Measurements from ENCODE around the gene PPL.

PPL gene

DNA sequence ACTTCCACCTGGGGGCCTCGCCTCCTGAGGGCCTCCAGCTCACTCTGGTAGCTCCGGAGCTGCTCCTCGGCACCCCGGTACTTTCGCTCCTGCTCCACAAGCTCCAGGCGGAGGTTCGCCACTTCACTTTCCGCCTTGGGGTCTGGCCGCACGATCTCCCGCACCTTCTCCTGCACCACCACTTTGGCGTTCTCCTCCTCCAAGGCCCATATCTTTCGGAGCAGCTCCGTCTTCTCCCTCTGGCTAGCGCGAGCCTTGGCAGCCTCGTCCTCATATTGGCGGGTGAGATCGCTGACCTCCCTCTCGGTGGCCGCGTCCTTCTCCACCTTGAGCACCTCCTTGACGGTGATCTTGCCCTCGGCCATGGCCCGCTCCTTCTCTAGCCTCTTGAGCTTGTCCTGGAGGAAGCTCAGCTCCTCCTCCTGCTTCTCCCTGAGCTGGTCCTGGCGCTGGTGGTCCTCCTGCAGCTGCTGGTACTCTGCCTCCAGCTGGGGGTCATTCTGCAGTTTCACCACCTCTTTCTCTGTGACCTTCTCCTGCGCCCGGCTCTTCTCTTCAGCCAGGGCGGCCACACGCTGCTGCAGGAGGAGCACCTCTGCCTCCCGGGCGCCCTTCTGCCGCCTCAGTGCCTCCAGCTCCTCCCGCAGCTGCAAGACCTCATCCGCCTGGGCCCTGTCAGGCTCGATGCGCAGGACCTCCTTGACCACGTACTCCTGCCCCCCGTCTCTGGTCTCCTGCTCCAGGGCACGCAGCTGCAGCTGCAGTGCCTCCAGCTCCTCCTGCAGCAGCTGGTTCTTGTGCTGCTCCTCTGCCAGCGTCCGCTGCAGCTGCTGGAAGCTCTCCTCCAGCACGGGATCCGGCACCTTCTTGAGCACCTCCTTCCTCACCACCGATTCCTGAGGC lies 51.7 kb downstream of the PPL start:
- DNase-seq (ENCODE audit: low read depth), result no peak

DNA sequence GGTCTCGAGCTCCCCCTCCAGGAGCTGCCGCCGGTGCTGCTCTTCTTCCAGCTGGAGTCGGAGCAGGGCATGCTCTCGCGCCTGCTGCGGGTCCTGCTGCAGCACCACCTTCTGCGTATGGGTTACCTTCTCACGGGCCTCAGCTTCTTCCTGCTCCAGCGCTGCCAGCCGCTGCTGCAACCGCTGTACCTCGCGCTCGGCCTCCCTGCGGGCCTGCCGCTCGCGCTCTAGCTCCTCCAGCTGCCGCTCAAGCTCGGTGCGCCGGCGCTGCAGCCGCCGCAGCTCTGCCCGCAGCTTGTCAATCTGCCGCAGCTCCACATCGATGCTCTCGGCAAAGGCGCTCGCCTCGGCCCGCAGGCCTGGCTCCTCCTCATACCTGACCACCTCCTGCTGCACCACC lies 52.7 kb downstream of the PPL start:
- DNase-seq (ENCODE audit: low read depth), result no peak

GRCh38 chr16:4883501-4883900 lies 53.4 kb downstream of the PPL start:
- DNase-seq (ENCODE audit: low read depth), result no peak

GRCh38 chr16:4882633-4883285 lies 54.2 kb downstream of the PPL start:
- no peak for DNase-seq (ENCODE audit: low read depth)

DNA sequence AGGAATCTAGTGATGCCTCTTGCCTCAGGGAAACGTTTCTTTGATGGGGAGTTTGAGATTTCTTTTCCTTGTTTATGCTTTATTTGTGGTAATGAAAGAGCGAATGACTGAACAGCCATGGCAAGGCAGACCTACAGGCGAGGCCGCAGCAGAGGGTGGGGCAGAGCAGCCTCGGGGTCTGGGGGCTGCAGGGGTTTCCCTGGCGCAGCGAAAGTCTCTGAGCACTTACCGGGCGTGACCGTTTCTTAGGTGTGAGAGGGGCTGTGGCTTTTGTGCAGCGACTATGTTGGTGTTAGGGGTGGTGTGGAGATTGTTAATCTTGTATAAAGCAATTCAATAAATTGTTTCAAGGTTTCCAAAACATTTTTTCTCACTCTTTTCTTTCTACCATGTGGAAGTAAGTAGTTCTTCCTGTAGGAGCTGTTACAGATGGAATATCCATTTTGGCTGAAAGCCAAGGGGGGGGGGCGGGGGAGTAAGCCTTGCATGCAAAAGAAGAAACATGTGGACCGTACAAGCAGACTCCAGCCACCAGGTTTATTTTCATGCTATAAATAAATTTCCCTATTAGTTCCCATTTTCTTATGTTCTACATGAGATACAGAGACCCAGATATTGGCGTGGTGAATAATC lies 54.8 kb downstream of the PPL start:
- DNase-seq (ENCODE audit: low read depth), result no peak

DNA sequence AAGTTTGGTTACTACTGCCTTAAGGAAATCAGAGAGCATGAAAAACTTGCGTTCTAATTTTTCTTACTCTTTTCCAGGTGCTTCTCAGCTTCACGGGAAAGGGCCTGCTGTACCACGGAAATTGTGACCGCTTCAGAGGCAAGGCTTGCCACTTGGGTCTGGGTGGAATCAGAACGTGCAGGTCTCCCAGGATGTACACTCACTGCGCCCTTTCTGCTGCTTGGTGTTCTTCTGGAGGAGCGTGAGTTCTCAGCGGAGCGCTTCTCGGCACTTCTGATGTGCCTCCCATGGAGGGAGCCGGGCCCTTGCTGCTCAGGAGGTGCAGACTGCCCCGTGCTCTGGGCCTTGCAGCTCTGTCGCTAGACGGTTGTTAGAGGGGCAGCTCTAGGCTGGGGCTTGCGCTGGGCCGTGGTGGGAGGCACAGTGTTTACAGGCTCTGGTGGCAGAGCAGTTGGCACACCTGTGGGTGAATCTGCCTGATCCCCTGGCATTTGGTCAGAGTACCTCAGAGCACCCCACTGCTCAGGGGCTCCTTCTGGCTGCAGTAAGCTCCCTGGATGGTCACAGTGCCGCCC lies 56.9 kb downstream of the PPL start:
- no peak for DNase-seq (ENCODE audit: low read depth)

GRCh38 chr16:4879049-4879448 lies 57.9 kb downstream of the PPL start:
- DNase-seq (ENCODE audit: low read depth), result no peak

GRCh38 chr16:4877380-4877685 lies 59.6 kb downstream of the PPL start:
- DNase-seq (ENCODE audit: low read depth), result no peak

GRCh38 chr16:4876646-4877379 lies 60.1 kb downstream of the PPL start:
- no peak for DNase-seq (ENCODE audit: low read depth)

- no peak for DNase-seq (ENCODE audit: low read depth)
Observed at GRCh38 chr16:4874666-4875065, 62.3 kb downstream of the PPL start.

GRCh38 chr16:4873091-4873490 lies 63.9 kb downstream of the PPL start:
- DNase-seq (ENCODE audit: low read depth), result no peak

- no peak for DNase-seq (ENCODE audit: low read depth)
Observed at GRCh38 chr16:4871071-4871470, 65.9 kb downstream of the PPL start.

- no peak for DNase-seq (ENCODE audit: low read depth)
Observed at GRCh38 chr16:4870138-4870671, 66.7 kb downstream of the PPL start.

GRCh38 chr16:4869147-4869805 lies 67.7 kb downstream of the PPL start:
- no peak for DNase-seq (ENCODE audit: low read depth)

DNA sequence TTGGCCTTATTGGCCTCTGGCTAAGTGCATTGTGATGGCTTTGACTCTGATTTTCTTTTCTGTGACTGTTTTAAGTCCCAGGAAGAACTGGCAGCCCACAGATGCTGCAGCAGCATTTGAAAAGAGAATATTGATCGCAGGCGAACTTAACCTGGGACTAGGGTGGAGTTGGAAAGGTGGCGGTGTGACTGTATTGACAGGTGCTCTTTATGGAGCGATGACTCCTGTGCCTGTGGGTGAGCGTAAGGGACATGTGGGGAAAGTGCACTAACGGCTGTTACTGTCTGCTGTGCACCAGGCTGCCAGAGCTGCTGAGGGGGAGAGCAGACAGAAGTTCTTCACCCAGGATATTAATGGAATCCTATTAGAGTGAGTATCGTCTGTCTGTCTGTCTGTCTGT lies 68.4 kb downstream of the PPL start:
- DNase-seq (ENCODE audit: low read depth), result no peak

DNA sequence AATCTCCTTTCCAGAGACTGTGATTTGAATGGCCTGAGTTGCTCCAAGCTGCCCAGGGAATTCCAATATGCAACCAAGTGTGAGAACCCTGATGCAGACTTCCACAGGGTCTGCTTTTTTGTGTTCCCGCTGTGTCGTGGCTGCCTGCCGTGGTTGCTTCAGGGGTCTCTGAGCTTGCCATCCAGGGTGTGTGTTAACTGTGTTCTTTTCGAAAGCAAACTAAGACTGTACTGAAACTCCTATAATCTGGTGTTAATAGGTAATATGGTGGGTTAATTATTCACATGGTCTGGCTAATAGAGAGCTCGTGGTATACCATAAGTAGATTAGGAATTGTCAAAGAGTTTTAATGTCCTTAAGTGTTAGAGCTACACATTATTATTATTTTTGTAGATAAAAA lies 68.9 kb downstream of the PPL start:
- no peak for DNase-seq (ENCODE audit: low read depth)

DNA sequence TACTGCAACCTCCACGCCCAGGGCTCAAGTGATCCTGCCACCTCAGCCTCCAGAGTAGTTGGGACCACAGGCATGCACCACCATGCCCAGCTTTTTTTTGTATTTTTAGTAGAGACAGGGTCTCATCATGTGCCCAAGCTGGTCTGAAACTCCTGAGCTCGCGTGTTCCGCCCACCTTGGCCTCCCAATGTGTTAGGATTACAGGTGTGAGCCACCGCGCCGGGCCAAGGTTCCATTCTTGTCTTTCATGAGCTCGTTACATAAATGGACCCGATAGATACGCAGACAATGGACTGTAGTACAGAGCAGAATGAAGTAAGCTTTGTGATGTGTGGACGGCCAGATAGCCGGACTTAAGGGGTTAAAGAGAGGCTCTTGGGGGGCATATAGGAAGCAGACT lies 70.4 kb downstream of the PPL start:
- DNase-seq (ENCODE audit: low read depth), result no peak

- no peak for DNase-seq (ENCODE audit: low read depth)
Observed at GRCh38 chr16:4865231-4865860, 71.6 kb downstream of the PPL start.

DNA sequence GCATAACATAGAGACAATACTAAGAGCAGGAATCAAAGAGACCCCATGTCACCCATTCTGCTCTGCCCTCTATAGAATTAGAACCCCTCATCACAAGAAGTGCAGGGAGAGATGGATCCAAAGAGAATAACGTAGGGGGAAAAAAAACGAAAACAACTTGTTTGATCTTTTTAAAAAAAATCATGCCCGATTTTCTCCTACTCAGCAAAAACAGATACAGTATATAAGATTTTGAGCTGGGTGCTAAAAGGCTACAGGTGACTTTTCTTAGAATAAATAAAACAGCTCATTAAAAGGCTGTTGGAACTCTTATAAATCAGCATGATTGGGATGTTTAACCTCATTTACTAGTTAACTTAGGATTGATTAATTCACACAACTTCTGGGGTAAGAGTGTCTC lies 72.2 kb downstream of the PPL start:
- DNase-seq (ENCODE audit: low read depth), result no peak

- no peak for DNase-seq (ENCODE audit: low read depth)
Observed at GRCh38 chr16:4862639-4863038, 74.3 kb downstream of the PPL start.

- no peak for DNase-seq (ENCODE audit: low read depth)
Observed at GRCh38 chr16:4860727-4861342, 76.1 kb downstream of the PPL start.
